GM18507 (cell line): ENCODE measurements around the gene SEPTIN6.
"Not testable (repeated sequence)": the region's sequence is repeated elsewhere in the genome, so short reads cannot be mapped to it uniquely, and the experiment has no call there.

Experiments used
- DNase-seq: peaks from one replicate; pipeline ENCODE4 v3.0.0; 2011; ENCODE audit warnings: low read depth; ENCODE audit not compliant: insufficient read length; ENCODE audit errors: extremely low spot score
- FAIRE-seq: peaks from 2 replicates; lab custom pipeline; 2011; peaks lifted over from hg19 to GRCh38; lab: Jason Lieb, UNC

Gene SEPTIN6

GRCh38 chrX:119693996-119694451 lies 1.1 kb upstream of the SEPTIN6 start:
- FAIRE-seq (no peak), DNase-seq (no peak)

- DNase-seq (no peak), FAIRE-seq (peak; percentile 84)
These were observed 553 bp downstream of the SEPTIN6 start for GRCh38 chrX:119692191-119693039.

- DNase-seq (no peak), FAIRE-seq (peak; percentile 77)
These were observed 1.8 kb downstream of the SEPTIN6 start for GRCh38 chrX:119690921-119691716.

- FAIRE-seq (peak; percentile 91), DNase-seq (no peak)
These were observed 4.1 kb downstream of the SEPTIN6 start for GRCh38 chrX:119688911-119689321.

GRCh38 chrX:119687661-119688413 lies 5.1 kb downstream of the SEPTIN6 start:
- DNase-seq, result no peak
- peak; percentile 86 for FAIRE-seq

GRCh38 chrX:119686087-119686691 lies 6.8 kb downstream of the SEPTIN6 start:
- DNase-seq, result no peak
- peak; percentile 98 for FAIRE-seq

- DNase-seq, result no peak
These were observed 7.5 kb downstream of the SEPTIN6 start for GRCh38 chrX:119685225-119686066.

GRCh38 chrX:119684916-119685224 lies 8.1 kb downstream of the SEPTIN6 start:
- DNase-seq, result no peak
- FAIRE-seq, result no peak

More at GRCh38 chrX:119685225-119686066, 7.5 kb downstream of the SEPTIN6 start:
- FAIRE-seq, result no peak

GRCh38 chrX:119684312-119684711 lies 8.7 kb downstream of the SEPTIN6 start:
- not testable (repeated sequence) for DNase-seq, FAIRE-seq

- FAIRE-seq, result peak; percentile 97
- DNase-seq, result no peak
These were observed 10.7 kb downstream of the SEPTIN6 start for GRCh38 chrX:119682019-119682989.

GRCh38 chrX:119677654-119677981 lies 15.3 kb downstream of the SEPTIN6 start:
- DNase-seq (no peak), FAIRE-seq (peak; percentile 79)

- DNase-seq (no peak), FAIRE-seq (no peak)
These were observed 15.9 kb downstream of the SEPTIN6 start for GRCh38 chrX:119676949-119677653.

- no peak for FAIRE-seq
- no peak for DNase-seq
These were observed 19.6 kb downstream of the SEPTIN6 start for GRCh38 chrX:119673336-119673735.

GRCh38 chrX:119672426-119672825 lies 20.5 kb downstream of the SEPTIN6 start:
- DNase-seq (no peak), FAIRE-seq (no peak)

GRCh38 chrX:119669424-119670037 lies 23.4 kb downstream of the SEPTIN6 start:
- no peak for FAIRE-seq
- DNase-seq, result no peak

- no peak for DNase-seq
- FAIRE-seq, result no peak
These were observed 25.7 kb downstream of the SEPTIN6 start for GRCh38 chrX:119667111-119667878.
